Activated CD8-positive, alpha-beta T cell treated with anti-CD3 and anti-CD28 coated beads, Interleukin-2, amount 10 ng/mL, durations not matched to agents 7 days and 5 days (primary cell): ENCODE measurements around the gene TRAM2. TPM values are rescaled to one million over a fixed set of nuclear protein-coding genes. Genes with fewer than 3 reads are reported as not detected.

ENCODE experiments used
- ATAC-seq: fragments of 150-1000 bp; cut with Tn5 transposase; one replicate; pipeline ENCODE4 v1.10.0; 2021; ENCODE audit warnings: moderate library complexity
- CTCF ChIA-PET: fragments of 350-600 bp; sonication (Branson Sonifier 250); formaldehyde crosslinking; loops from one replicate; lab custom pipeline; 2021; ENCODE audit warnings: antibody characterized with exemption; lab: Charles Lee
- POLR2A ChIA-PET: fragments of 350-600 bp; sonication (Branson Sonifier 250); formaldehyde crosslinking; loops from one replicate; lab custom pipeline; 2021; ENCODE audit warnings: antibody characterized with exemption; lab: Charles Lee
- DNase-seq: peaks from one replicate; pipeline ENCODE4 v3.0.0-alpha.2; 2020
- H3K27ac Mint-ChIP-seq: one replicate; pipeline ENCODE4 v1.8.0; 2021; ENCODE audit warnings: mild to moderate bottlenecking, mixed read lengths
- H3K27me3 Mint-ChIP-seq: one replicate; pipeline ENCODE4 v1.8.0; 2021; ENCODE audit warnings: low read depth, mixed read lengths
- H3K36me3 Mint-ChIP-seq: one replicate; pipeline ENCODE4 v1.8.0; 2021; ENCODE audit warnings: low read depth, mixed read lengths
- H3K4me1 Mint-ChIP-seq: one replicate; pipeline ENCODE4 v1.8.0; 2021; ENCODE audit warnings: low read depth, mixed read lengths
- H3K4me3 Mint-ChIP-seq: one replicate; pipeline ENCODE4 v1.8.0; 2021; ENCODE audit warnings: mild to moderate bottlenecking, mixed read lengths
- H3K9me3 Mint-ChIP-seq: one replicate; pipeline ENCODE4 v1.8.0; 2022; ENCODE audit warnings: mixed read lengths; ENCODE audit not compliant: insufficient read depth
- total RNA-seq, 2 experiments: library from RNA; stranded (reverse); gene quantifications; one replicate each; pipeline ENCODE4 v1.2.3, GENCODE V29; 2021

TRAM2 gene
- total RNA-seq, 2 experiments from 2014 or later, result 1.4 TPM

- Mint-ChIP-seq H3K9me3 (no peaks in the 10 kb centered on the region), H3K4me3 (no peak overlapping the region), H3K36me3 (no peaks in the 10 kb centered on the region), H3K27ac (no peak overlapping the region), H3K4me1 (peaks cover 23% of the 10 kb centered on the region), H3K27me3 (peaks cover 8% of the 10 kb centered on the region)
- no peak for DNase-seq
- POLR2A ChIA-PET, result no interaction called here
- CTCF ChIA-PET, result interaction anchor here (1.5 kb wide), 1 partner anchor 35 kb away, joined by 4 read pairs; no protein-coding TSS in a partner anchor
- no peak for ATAC-seq
These were observed 35.7 kb downstream of the TRAM2 start for GRCh38 chr6:52541135-52541534.

- CTCF ChIA-PET, result interaction anchor here (1.5 kb wide), 1 partner anchor 36 kb away, joined by 4 read pairs; no protein-coding TSS in a partner anchor
- ATAC-seq (no peak), DNase-seq (no peak)
- POLR2A ChIA-PET, result no interaction called here
- peaks cover 8% of the 10 kb centered on the region for H3K27me3 Mint-ChIP-seq
- H3K4me3 Mint-ChIP-seq, result no peak overlapping the region
- no peaks in the 10 kb centered on the region for H3K36me3 Mint-ChIP-seq
- no peak overlapping the region for H3K27ac Mint-ChIP-seq
- H3K9me3 Mint-ChIP-seq, result no peaks in the 10 kb centered on the region
- H3K4me1 Mint-ChIP-seq, result peaks cover 30% of the 10 kb centered on the region
These were observed 36.5 kb downstream of the TRAM2 start for GRCh38 chr6:52540286-52540902.

- H3K4me3 Mint-ChIP-seq, result no peak overlapping the region
- CTCF ChIA-PET, result interaction anchor here (1.5 kb wide), 1 partner anchor 36 kb away, joined by 4 read pairs; no protein-coding TSS in a partner anchor
- no peak for DNase-seq
- no peaks in the 10 kb centered on the region for H3K9me3 Mint-ChIP-seq
- POLR2A ChIA-PET, result no interaction called here
- no peak for ATAC-seq
- peaks cover 38% of the 10 kb centered on the region for H3K4me1 Mint-ChIP-seq
- peaks cover 8% of the 10 kb centered on the region for H3K27me3 Mint-ChIP-seq
- no peaks in the 10 kb centered on the region for H3K36me3 Mint-ChIP-seq
- no peak overlapping the region for H3K27ac Mint-ChIP-seq
These were observed 37.3 kb downstream of the TRAM2 start for GRCh38 chr6:52539607-52540006.

GRCh38 chr6:52538901-52539354 lies 37.9 kb downstream of the TRAM2 start:
- no peak for DNase-seq
- Mint-ChIP-seq H3K27ac (no peak overlapping the region), H3K4me3 (no peak overlapping the region), H3K27me3 (peaks cover 8% of the 10 kb centered on the region), H3K4me1 (peaks cover 42% of the 10 kb centered on the region), H3K9me3 (no peaks in the 10 kb centered on the region), H3K36me3 (no peaks in the 10 kb centered on the region)
- CTCF ChIA-PET, result no interaction called here
- no peak for ATAC-seq
- POLR2A ChIA-PET, result interaction anchor here (0.6 kb wide), 1 partner anchor 313 kb away, joined by 3 read pairs; no protein-coding TSS in a partner anchor

- Mint-ChIP-seq H3K4me1 (peaks cover 42% of the 10 kb centered on the region), H3K27me3 (peaks cover 8% of the 10 kb centered on the region), H3K27ac (no peak overlapping the region), H3K36me3 (no peaks in the 10 kb centered on the region), H3K4me3 (no peak overlapping the region), H3K9me3 (no peaks in the 10 kb centered on the region)
- DNase-seq (no peak), ATAC-seq (no peak)
- ChIA-PET POLR2A (interaction anchor here (0.6 kb wide), 1 partner anchor 18 kb away, joined by 3 read pairs; no protein-coding TSS in a partner anchor), CTCF (no interaction called here)
These were observed 38.5 kb downstream of the TRAM2 start for GRCh38 chr6:52538252-52538900.

GRCh38 chr6:52537001-52537753 lies 39.7 kb downstream of the TRAM2 start:
- ChIA-PET POLR2A (no interaction called here), CTCF (interaction anchor here (1.0 to 2.8 kb wide), 4 partner anchors 38 to 139 kb away, joined by 3 to 8 read pairs (median 6); no protein-coding TSS in a partner anchor)
- H3K4me1 Mint-ChIP-seq, result peaks cover 42% of the 10 kb centered on the region
- ATAC-seq (peak; percentile 10), DNase-seq (no peak)
- H3K4me3 Mint-ChIP-seq, result no peak overlapping the region
- no peaks in the 10 kb centered on the region for H3K9me3 Mint-ChIP-seq
- peaks cover 8% of the 10 kb centered on the region for H3K27me3 Mint-ChIP-seq
- no peaks in the 10 kb centered on the region for H3K36me3 Mint-ChIP-seq
- H3K27ac Mint-ChIP-seq, result peak overlapping the region; percentile 3

- ChIA-PET CTCF (interaction anchor here (1.0 to 2.8 kb wide), 6 partner anchors 39 to 139 kb away, joined by 3 to 8 read pairs (median 4); no protein-coding TSS in a partner anchor), POLR2A (interaction anchor here (0.6 kb wide), 1 partner anchor 59 kb away, joined by 3 read pairs; no protein-coding TSS in a partner anchor)
- H3K27me3 Mint-ChIP-seq, result peaks cover 10% of the 10 kb centered on the region
- H3K27ac Mint-ChIP-seq, result no peak overlapping the region
- H3K4me3 Mint-ChIP-seq, result no peak overlapping the region
- DNase-seq, result no peak
- H3K9me3 Mint-ChIP-seq, result no peaks in the 10 kb centered on the region
- ATAC-seq, result no peak
- H3K4me1 Mint-ChIP-seq, result peaks cover 42% of the 10 kb centered on the region
- H3K36me3 Mint-ChIP-seq, result no peaks in the 10 kb centered on the region
These were observed 40.4 kb downstream of the TRAM2 start for GRCh38 chr6:52536424-52536916.

- POLR2A ChIA-PET, result interaction anchor here (0.6 to 0.7 kb wide), 4 partner anchors 14 to 145 kb away, joined by 3 to 5 read pairs (median 3); no protein-coding TSS in a partner anchor
These were observed 41.0 kb downstream of the TRAM2 start for GRCh38 chr6:52535711-52536423.

GRCh38 chr6:52534966-52535390 lies 41.9 kb downstream of the TRAM2 start:
- H3K4me3 Mint-ChIP-seq, result peak overlapping the region; percentile 33
- CTCF ChIA-PET, result interaction anchor here (0.9 to 2.8 kb wide), 9 partner anchors 11 to 250 kb away, joined by 3 to 8 read pairs (median 4); partner anchors contain the start of genes MCM3 and PAQR8
- H3K27me3 Mint-ChIP-seq, result peaks cover 13% of the 10 kb centered on the region
- H3K4me1 Mint-ChIP-seq, result peaks cover 42% of the 10 kb centered on the region
- peak; percentile 82 for DNase-seq
- H3K9me3 Mint-ChIP-seq, result no peaks in the 10 kb centered on the region
- POLR2A ChIA-PET, result interaction anchor here (0.6 to 0.7 kb wide), 2 partner anchors 144 to 294 kb away, joined by 3 to 4 read pairs; no protein-coding TSS in a partner anchor
- ATAC-seq, result peak; percentile 82
- peak overlapping the region; percentile 80 for H3K27ac Mint-ChIP-seq
- no peaks in the 10 kb centered on the region for H3K36me3 Mint-ChIP-seq

More at GRCh38 chr6:52535711-52536423, 41.0 kb downstream of the TRAM2 start:
- Mint-ChIP-seq H3K4me3 (peak overlapping the region; percentile 33), H3K9me3 (no peaks in the 10 kb centered on the region), H3K27me3 (peaks cover 11% of the 10 kb centered on the region), H3K27ac (peak overlapping the region; percentile 53), H3K4me1 (peaks cover 42% of the 10 kb centered on the region), H3K36me3 (no peaks in the 10 kb centered on the region)
- CTCF ChIA-PET, result interaction anchor here (0.7 to 2.8 kb wide), 8 partner anchors 20 to 174 kb away, joined by 3 to 8 read pairs (median 4); partner anchors contain the start of gene PAQR8
- DNase-seq, result peak; percentile 42
- ATAC-seq, result peak; percentile 17

- no peak for DNase-seq
- Mint-ChIP-seq H3K4me3 (no peak overlapping the region), H3K9me3 (no peaks in the 10 kb centered on the region), H3K27ac (no peak overlapping the region), H3K4me1 (peaks cover 42% of the 10 kb centered on the region), H3K27me3 (peaks cover 7% of the 10 kb centered on the region), H3K36me3 (no peaks in the 10 kb centered on the region)
- ChIA-PET CTCF (interaction anchor here (0.9 to 2.8 kb wide), 5 partner anchors 10 to 249 kb away, joined by 4 to 8 read pairs (median 5); partner anchors contain the start of genes MCM3 and PAQR8), POLR2A (interaction anchor here (0.6 kb wide), 1 partner anchor 293 kb away, joined by 4 read pairs; no protein-coding TSS in a partner anchor)
- ATAC-seq, result no peak
These were observed 42.5 kb downstream of the TRAM2 start for GRCh38 chr6:52534363-52534762.
